HG03575 (cell line): ENCODE data around the gene KYNU.
"Not testable (repeated sequence)": the region's sequence is repeated elsewhere in the genome, so short reads cannot be mapped to it uniquely, and the experiment has no call there.

Experiments
- ATAC-seq: cut with Tn5 transposase; IDR thresholded peaks from one replicate; pipeline ENCODE4 v1.9.1; 2021; ENCODE audit not compliant: unreplicated experiment, insufficient number of reproducible peaks, low FRiP score; ENCODE audit errors: extremely low read depth

The KYNU gene

GRCh38 chr2:142950323-142950722 lies 72.9 kb downstream of the KYNU start:
- ATAC-seq: not testable (repeated sequence)

GRCh38 chr2:142951190-142952007 lies 73.9 kb downstream of the KYNU start:
- ATAC-seq: no peak

- no peak for ATAC-seq
These were observed 74.6 kb downstream of the KYNU start for GRCh38 chr2:142952018-142952417.

- ATAC-seq: no peak
These were observed 75.5 kb downstream of the KYNU start for GRCh38 chr2:142952793-142953494.

GRCh38 chr2:142954493-142954892 lies 77.0 kb downstream of the KYNU start:
- no peak for ATAC-seq

GRCh38 chr2:142957144-142957543 lies 79.7 kb downstream of the KYNU start:
- no peak for ATAC-seq

- no peak for ATAC-seq
These were observed 83.7 kb downstream of the KYNU start for GRCh38 chr2:142961202-142961601.

- ATAC-seq: no peak
These were observed 88.0 kb downstream of the KYNU start for GRCh38 chr2:142965443-142965842.

GRCh38 chr2:142966284-142966683 lies 88.8 kb downstream of the KYNU start:
- no peak for ATAC-seq

GRCh38 chr2:142967060-142967459 lies 89.6 kb downstream of the KYNU start:
- ATAC-seq: no peak

GRCh38 chr2:142973160-142973821 lies 95.8 kb downstream of the KYNU start:
- ATAC-seq: no peak

- no peak for ATAC-seq
These were observed 96.4 kb downstream of the KYNU start for GRCh38 chr2:142973822-142974207.

GRCh38 chr2:142974288-142975024 lies 97.0 kb downstream of the KYNU start:
- ATAC-seq: no peak

- no peak for ATAC-seq
These were observed 97.8 kb downstream of the KYNU start for GRCh38 chr2:142975239-142975638.

- peak; percentile 26 for ATAC-seq
These were observed 103.0 kb downstream of the KYNU start for GRCh38 chr2:142980246-142981068.

- ATAC-seq: no peak
These were observed 103.6 kb downstream of the KYNU start for GRCh38 chr2:142981069-142981378.

GRCh38 chr2:142981756-142982155 lies 104.3 kb downstream of the KYNU start:
- ATAC-seq: no peak

GRCh38 chr2:142983174-142983573 lies 105.7 kb downstream of the KYNU start:
- peak; percentile 44 for ATAC-seq

GRCh38 chr2:142984657-142985056 lies 107.2 kb downstream of the KYNU start:
- ATAC-seq: no peak
